Skeletal muscle tissue (tissue), 4 donors: ENCODE data around the gene NR5A2. TPM values are rescaled to one million over a fixed set of nuclear protein-coding genes. Genes with fewer than 3 reads are reported as not detected.

Experiments
- H3K27ac ChIP-seq: one replicate; pipeline ENCODE4 v1.7.0; 2013; ENCODE audit warnings: mild to moderate bottlenecking, low read depth, low read length, inconsistent platforms
- H3K27me3 ChIP-seq, 3 donors: one replicate each; pipeline ENCODE4 v1.7.0; 2013; ENCODE audit warnings: low read length in 3 of 3; ENCODE audit not compliant: control insufficient read depth in 3 of 3, insufficient read depth in 3 of 3
- H3K36me3 ChIP-seq, 3 donors: one replicate each; pipeline ENCODE4 v1.7.0; 2013; ENCODE audit warnings: low read length in 3 of 3; ENCODE audit not compliant: control insufficient read depth in 3 of 3, insufficient read depth in 3 of 3
- H3K4me1 ChIP-seq, 3 donors: one replicate each; pipeline ENCODE4 v1.7.0; 2013; ENCODE audit warnings: low read length in 3 of 3, mild to moderate bottlenecking in 3 of 3; ENCODE audit not compliant: control insufficient read depth in 3 of 3, insufficient read depth in 3 of 3
- H3K4me3 ChIP-seq, 3 donors: one replicate each; pipeline ENCODE4 v1.7.0; 2013; ENCODE audit warnings: low read length in 3 of 3
- H3K9ac ChIP-seq, 3 donors: one replicate each; pipeline ENCODE4 v1.7.0; 2013; ENCODE audit warnings: low read length in 3 of 3, mild to moderate bottlenecking in 3 of 3, moderate library complexity in 2 of 3, low read depth in 1 of 3
- H3K9me3 ChIP-seq, 3 donors: one replicate each; pipeline ENCODE4 v1.7.0; 2013; ENCODE audit warnings: low read length in 3 of 3; ENCODE audit not compliant: control insufficient read depth in 3 of 3
- total RNA-seq: library from RNA; depleted of rRNA; stranded (reverse); fragments of >200 nt; gene quantifications from one replicate; pipeline ENCODE4 v1.2.3, GENCODE V29; 2014
- donor health status: Osteomylitis.

Gene NR5A2
- total RNA-seq, 1 donor from 2014 or later: 4.2 TPM

- Histone ChIP-seq H3K9ac (no peak overlapping the region), H3K36me3 (no peaks in the 10 kb centered on the region), H3K4me1 (no peaks in the 10 kb centered on the region), H3K27ac (no peak overlapping the region), H3K4me3 (no peak overlapping the region), H3K9me3 (no peaks in the 10 kb centered on the region), H3K27me3 (no peaks in the 10 kb centered on the region)
Observed at GRCh38 chr1:200205216-200205995, 177.9 kb downstream of the NR5A2 start.

DNA sequence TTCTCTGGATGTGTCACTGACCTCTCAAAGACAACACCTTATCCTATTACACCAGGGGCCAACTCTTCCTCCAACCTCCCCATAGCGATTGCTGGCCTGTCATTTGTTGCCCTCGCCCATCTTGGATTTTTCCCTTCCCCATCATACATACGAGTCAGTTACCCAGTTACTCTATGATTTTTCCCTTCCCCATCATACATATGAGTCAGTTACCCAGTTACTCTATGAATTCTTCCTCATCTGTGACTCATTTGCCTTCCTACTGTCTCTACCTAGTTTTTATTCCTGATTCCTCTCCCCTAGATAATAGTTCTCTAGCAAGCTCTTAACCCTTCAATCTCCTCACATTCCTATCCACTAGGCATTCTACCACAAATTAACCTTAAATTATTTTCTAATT is 178.8 kb downstream of the NR5A2 start:
- no peak overlapping the region for H3K9ac ChIP-seq
- no peaks in the 10 kb centered on the region for H3K4me1 ChIP-seq
- H3K27ac ChIP-seq: no peak overlapping the region
- no peaks in the 10 kb centered on the region for H3K27me3 ChIP-seq
- H3K9me3 ChIP-seq: no peaks in the 10 kb centered on the region
- H3K4me3 ChIP-seq: no peak overlapping the region
- H3K36me3 ChIP-seq: no peaks in the 10 kb centered on the region

DNA sequence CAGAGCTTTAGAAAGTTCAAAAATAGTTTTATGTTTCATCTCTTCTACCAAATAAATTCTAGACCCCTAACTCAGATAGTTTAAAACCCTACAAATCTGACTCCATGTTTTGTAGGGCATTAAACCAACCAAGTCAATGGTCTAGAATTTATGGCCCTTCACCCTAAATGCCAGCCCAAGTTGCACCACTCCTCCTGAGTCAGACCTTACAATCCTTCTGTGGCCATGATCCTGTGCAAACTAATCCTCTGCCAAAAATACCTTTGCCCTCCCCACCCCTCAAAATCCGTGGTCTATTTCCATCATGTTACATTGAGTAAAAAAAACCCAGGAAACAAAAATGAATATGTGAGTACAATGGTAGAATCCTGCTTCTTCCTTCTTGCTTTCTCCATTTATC is 179.3 kb downstream of the NR5A2 start:
- no peak overlapping the region for H3K4me3 ChIP-seq
- H3K4me1 ChIP-seq: no peaks in the 10 kb centered on the region
- no peaks in the 10 kb centered on the region for H3K36me3 ChIP-seq
- no peak overlapping the region for H3K9ac ChIP-seq
- no peaks in the 10 kb centered on the region for H3K27me3 ChIP-seq
- H3K27ac ChIP-seq: no peak overlapping the region
- H3K9me3 ChIP-seq: no peaks in the 10 kb centered on the region

GRCh38 chr1:200207711-200208126 is 180.2 kb downstream of the NR5A2 start:
- H3K9me3 ChIP-seq: no peaks in the 10 kb centered on the region
- H3K27me3 ChIP-seq: no peaks in the 10 kb centered on the region
- no peaks in the 10 kb centered on the region for H3K4me1 ChIP-seq
- no peak overlapping the region for H3K4me3 ChIP-seq
- no peak overlapping the region for H3K9ac ChIP-seq
- H3K27ac ChIP-seq: no peak overlapping the region
- H3K36me3 ChIP-seq: no peaks in the 10 kb centered on the region

DNA sequence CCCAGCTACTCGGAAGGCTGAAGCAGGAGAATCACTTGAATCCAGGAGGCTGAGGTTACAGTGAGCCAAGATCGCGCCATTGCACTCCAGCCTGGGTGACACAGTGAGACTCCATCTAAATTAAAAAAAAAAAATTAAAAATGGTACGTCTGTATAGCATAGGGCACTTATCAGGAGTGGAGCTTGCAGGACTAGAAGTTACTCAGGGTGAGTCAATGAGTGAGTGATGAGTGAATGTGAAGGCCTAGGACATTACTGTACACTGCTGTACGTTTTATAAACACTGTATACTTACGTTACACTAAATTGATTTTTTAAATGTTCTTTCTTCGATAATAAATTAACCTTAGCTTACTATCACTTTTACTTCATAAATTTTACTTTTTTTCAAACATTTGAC is 183.6 kb downstream of the NR5A2 start:
- H3K27me3 ChIP-seq: no peaks in the 10 kb centered on the region
- H3K36me3 ChIP-seq: no peaks in the 10 kb centered on the region
- no peak overlapping the region for H3K27ac ChIP-seq
- peaks cover 0 to 3% (median 3%) of the 10 kb centered on the region in 3 donors for H3K9me3 ChIP-seq
- H3K9ac ChIP-seq: no peak overlapping the region
- H3K4me3 ChIP-seq: no peak overlapping the region
- no peaks in the 10 kb centered on the region for H3K4me1 ChIP-seq

DNA sequence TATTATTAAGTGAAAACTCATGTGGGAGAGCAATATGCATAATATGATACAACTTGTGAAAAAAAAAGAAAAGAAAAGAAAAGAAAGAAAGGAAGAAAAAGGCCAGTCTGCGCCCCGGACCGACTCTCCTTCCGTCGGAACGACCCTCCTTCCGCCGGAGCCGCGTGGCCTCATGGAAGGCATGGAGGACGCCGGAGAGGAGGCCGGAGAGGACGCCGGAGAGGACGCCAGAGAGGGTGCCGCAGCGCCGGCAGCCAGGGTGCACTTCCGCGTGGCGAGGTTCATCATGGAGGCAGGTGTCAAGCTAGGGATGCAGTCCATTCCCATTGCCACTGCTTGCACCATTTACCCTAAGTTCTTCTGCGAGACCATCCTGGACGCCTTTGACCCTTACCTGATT is 185.9 kb downstream of the NR5A2 start:
- no peak overlapping the region for H3K27ac ChIP-seq
- H3K4me1 ChIP-seq: no peaks in the 10 kb centered on the region
- peaks cover 0 to 3% (median 3%) of the 10 kb centered on the region in 3 donors for H3K9me3 ChIP-seq
- H3K4me3 ChIP-seq: no peak overlapping the region
- H3K9ac ChIP-seq: no peak overlapping the region
- H3K27me3 ChIP-seq: no peaks in the 10 kb centered on the region
- no peaks in the 10 kb centered on the region for H3K36me3 ChIP-seq

DNA sequence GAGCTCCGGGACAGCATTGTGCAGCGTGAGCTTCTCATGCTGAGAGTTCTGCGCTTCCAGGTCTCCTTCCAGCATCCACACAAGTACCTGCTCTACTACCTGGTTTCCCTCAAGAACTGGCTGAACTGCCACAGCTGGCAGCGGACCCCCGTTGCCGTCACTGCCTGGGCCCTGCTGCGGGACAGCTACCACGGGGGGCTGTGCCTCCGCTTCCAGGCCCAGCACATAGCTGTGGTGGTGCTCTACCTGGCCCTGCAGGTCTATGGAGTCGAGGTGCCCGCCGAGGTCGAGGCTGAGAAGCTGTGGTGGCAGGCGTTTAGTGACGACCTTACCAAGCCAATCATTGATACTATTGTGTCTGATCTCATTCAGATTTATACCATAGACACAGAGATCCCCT is 186.4 kb downstream of the NR5A2 start:
- peaks cover 0 to 3% (median 3%) of the 10 kb centered on the region in 3 donors for H3K9me3 ChIP-seq
- no peaks in the 10 kb centered on the region for H3K4me1 ChIP-seq
- H3K36me3 ChIP-seq: no peaks in the 10 kb centered on the region
- no peak overlapping the region for H3K4me3 ChIP-seq
- no peak overlapping the region for H3K9ac ChIP-seq
- no peak overlapping the region for H3K27ac ChIP-seq
- H3K27me3 ChIP-seq: no peaks in the 10 kb centered on the region

GRCh38 chr1:200215350-200215749 is 187.8 kb downstream of the NR5A2 start:
- H3K9ac ChIP-seq: no peak overlapping the region
- H3K9me3 ChIP-seq: peaks cover 0 to 3% (median 3%) of the 10 kb centered on the region in 3 donors
- H3K27me3 ChIP-seq: no peaks in the 10 kb centered on the region
- no peaks in the 10 kb centered on the region for H3K36me3 ChIP-seq
- no peak overlapping the region for H3K4me3 ChIP-seq
- H3K27ac ChIP-seq: no peak overlapping the region
- no peaks in the 10 kb centered on the region for H3K4me1 ChIP-seq

DNA sequence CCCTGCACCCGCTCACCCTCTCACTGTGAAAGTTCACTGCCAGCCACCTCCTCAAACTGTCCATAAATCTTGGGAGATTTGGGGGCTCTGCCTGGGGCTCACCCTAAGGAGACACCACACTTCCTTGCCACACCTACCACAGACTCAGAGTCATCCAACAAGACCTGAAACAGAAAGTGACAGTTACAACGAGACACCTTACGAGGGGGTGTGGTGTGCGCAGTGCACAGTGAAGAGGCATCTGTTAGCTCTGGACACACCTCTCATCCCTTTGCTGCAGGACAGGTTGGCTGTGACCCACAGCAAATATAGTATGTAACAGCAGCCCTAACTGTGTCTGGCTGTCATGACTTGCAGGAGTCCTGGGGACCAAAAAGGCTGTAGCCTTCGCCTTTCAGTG is 190.2 kb downstream of the NR5A2 start:
- Histone ChIP-seq H3K36me3 (no peaks in the 10 kb centered on the region), H3K27me3 (peaks cover 0 to 3% (median 0%) of the 10 kb centered on the region in 3 donors), H3K4me1 (no peaks in the 10 kb centered on the region), H3K9me3 (peaks cover 0 to 3% (median 3%) of the 10 kb centered on the region in 3 donors), H3K27ac (no peak overlapping the region), H3K4me3 (no peak overlapping the region), H3K9ac (no peak overlapping the region)

GRCh38 chr1:200221614-200222282 is 194.2 kb downstream of the NR5A2 start:
- H3K27me3 ChIP-seq: peaks cover 0 to 3% (median 0%) of the 10 kb centered on the region in 3 donors
- H3K36me3 ChIP-seq: no peaks in the 10 kb centered on the region
- H3K27ac ChIP-seq: no peak overlapping the region

More at GRCh38 chr1:200221614-200222282, 194.2 kb downstream of the NR5A2 start:
- Histone ChIP-seq H3K9ac (no peak overlapping the region), H3K4me1 (no peaks in the 10 kb centered on the region), H3K9me3 (no peaks in the 10 kb centered on the region), H3K4me3 (no peak overlapping the region)
